Heart left ventricle (tissue), 13 donors: ENCODE results near the gene OCLN.

Experiments
- POLR2A ChIP-seq, 2 donors: fragments of 450-650 bp; IDR thresholded peaks; one replicate each; pipeline ENCODE4 v1.6.1; 2017; ENCODE audit warnings: antibody characterized with exemption in 2 of 2, mild to moderate bottlenecking in 2 of 2, moderate library complexity in 2 of 2
- TF ChIP-seq, protein P1 (sequence below), 12 donors: fragments of 200-600 bp; sonication (generic) in 4 of 12; IDR thresholded peaks; one replicate each; pipeline versions ENCODE4 v1.5.0 to v1.8.0; 2018 to 2022; ENCODE audit warnings: antibody characterized with exemption in 12 of 12, mild to moderate bottlenecking in 5 of 12
- donor health status: ischemic (EF 13 %, LVEDD 7.1; RV severe dilation, severe dysfunction).
- donor health status: DM: no; HTN: yes; CAD: no.
- donor health status: DM: no; HTN: no; CAD: no.
- donor health status: ischemic (EF 25% LVEDD 6.9; RV normal size, moderate dysfunction).
- donor health status: ischemic (EF 25% LVEDD 5.7; RV mildly dilated, moderate dysfunction).
- donor health status: ischemic (EF 35%, LVEDD 5.7; RV mildly dilated, moderate dysfunction).
- donor health status: nonischemic (EF 11% LVEDD 7.7; RV severe dilation, severe dysfunction).
- donor health status: DM: yes; HTN: yes; CAD: no.
- donor health status: PGD.
- donor health status: ischemic (EF 29% LVEDD 5.4; RV normal size, mild dysfunction).
- donor health status: nonischemic (EF 23%, LVEDD 6.1; RV moderate dilation, normal function).

- TF ChIP-seq, protein P1, sequence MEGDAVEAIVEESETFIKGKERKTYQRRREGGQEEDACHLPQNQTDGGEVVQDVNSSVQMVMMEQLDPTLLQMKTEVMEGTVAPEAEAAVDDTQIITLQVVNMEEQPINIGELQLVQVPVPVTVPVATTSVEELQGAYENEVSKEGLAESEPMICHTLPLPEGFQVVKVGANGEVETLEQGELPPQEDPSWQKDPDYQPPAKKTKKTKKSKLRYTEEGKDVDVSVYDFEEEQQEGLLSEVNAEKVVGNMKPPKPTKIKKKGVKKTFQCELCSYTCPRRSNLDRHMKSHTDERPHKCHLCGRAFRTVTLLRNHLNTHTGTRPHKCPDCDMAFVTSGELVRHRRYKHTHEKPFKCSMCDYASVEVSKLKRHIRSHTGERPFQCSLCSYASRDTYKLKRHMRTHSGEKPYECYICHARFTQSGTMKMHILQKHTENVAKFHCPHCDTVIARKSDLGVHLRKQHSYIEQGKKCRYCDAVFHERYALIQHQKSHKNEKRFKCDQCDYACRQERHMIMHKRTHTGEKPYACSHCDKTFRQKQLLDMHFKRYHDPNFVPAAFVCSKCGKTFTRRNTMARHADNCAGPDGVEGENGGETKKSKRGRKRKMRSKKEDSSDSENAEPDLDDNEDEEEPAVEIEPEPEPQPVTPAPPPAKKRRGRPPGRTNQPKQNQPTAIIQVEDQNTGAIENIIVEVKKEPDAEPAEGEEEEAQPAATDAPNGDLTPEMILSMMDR (IDR thresholded peaks at IDR 0.05) = no peak
- no peak for TF ChIP-seq POLR2A (IDR thresholded peaks at IDR 0.05)
These were observed 18.1 kb downstream of the OCLN start for GRCh38 chr5:69510694-69511093.
